Caco-2 (cell line): Measurements from ENCODE around the gene TSKS. TPM values are rescaled to one million over a fixed set of nuclear protein-coding genes. Genes with fewer than 3 reads are reported as not detected.

ENCODE experiments used
- BruUV-seq: library from RNA; stranded (reverse); fragments of 400-500 nt; replicated peaks from 2 replicates; lab custom pipeline; 2021; lab: Mats Ljungman, UMichigan
- CTCF ChIA-PET: fragments of 300-600 bp; sonication (Branson Sonifier 250); formaldehyde crosslinking; loops from one replicate; lab custom pipeline; 2022; ENCODE audit warnings: antibody characterized with exemption; lab: Charles Lee
- POLR2A ChIA-PET: fragments of 300-600 bp; sonication (Branson Sonifier 250); formaldehyde crosslinking; loops from one replicate; lab custom pipeline; 2022; ENCODE audit warnings: antibody characterized with exemption; lab: Charles Lee
- DNase-seq, 2 experiments: peaks; one replicate each; pipeline versions ENCODE4 v3.0.0 to v3.0.0-alpha.2; 2020 to 2022
- H3K27me3 ChIP-seq: replicated peaks from 2 replicates; pipeline ENCODE4 v1.6.0; 2011; ENCODE audit warnings: low read length; ENCODE audit not compliant: control insufficient read depth, insufficient read depth
- H3K36me3 ChIP-seq: 2 replicates; pipeline ENCODE4 v1.5.1; 2011; ENCODE audit warnings: low read length; ENCODE audit not compliant: control insufficient read depth, insufficient read depth
- H3K4me1 ChIP-seq: fragments of 250-450 bp; sonication (Bioruptor Pico); 2 replicates; pipeline ENCODE4 v1.5.1; 2020; ENCODE audit warnings: mild to moderate bottlenecking
- H3K4me3 ChIP-seq: 2 replicates; pipeline ENCODE4 v1.5.1; 2011; ENCODE audit warnings: low read depth, mild to moderate bottlenecking, control low read depth, low read length
- H3K9me3 ChIP-seq: fragments of 250-450 bp; sonication (Bioruptor Pico); 2 replicates; pipeline ENCODE4 v1.5.1; 2020; ENCODE audit warnings: mild to moderate bottlenecking, moderate library complexity
- H3K27ac Mint-ChIP-seq: one replicate; pipeline ENCODE4 v1.8.0; 2022; ENCODE audit warnings: mixed read lengths; ENCODE audit not compliant: unreplicated experiment
- H3K27me3 Mint-ChIP-seq: one replicate; pipeline ENCODE4 v1.8.0; 2022; ENCODE audit warnings: mixed read lengths; ENCODE audit not compliant: insufficient read depth, unreplicated experiment
- H3K36me3 Mint-ChIP-seq: one replicate; pipeline ENCODE4 v1.8.0; 2022; ENCODE audit warnings: mild to moderate bottlenecking, mixed read lengths; ENCODE audit not compliant: insufficient read depth, unreplicated experiment
- H3K4me1 Mint-ChIP-seq: one replicate; pipeline ENCODE4 v1.8.0; 2022; ENCODE audit warnings: low read depth, mixed read lengths; ENCODE audit not compliant: unreplicated experiment
- H3K4me3 Mint-ChIP-seq: one replicate; pipeline ENCODE4 v1.8.0; 2022; ENCODE audit warnings: mild to moderate bottlenecking, moderate library complexity, mixed read lengths; ENCODE audit not compliant: unreplicated experiment
- H3K9me3 Mint-ChIP-seq: one replicate; pipeline ENCODE4 v1.8.0; 2022; ENCODE audit warnings: mixed read lengths; ENCODE audit not compliant: unreplicated experiment
- CTCF ChIP-seq, 2 experiments: fragments of 200-600 bp in 1 of 2; IDR thresholded peaks; 1 replicate in 1 of 2; 2 replicates in 1 of 2; pipeline versions ENCODE4 v1.5.1 to v1.8.0; 2011 to 2022; ENCODE audit warnings: antibody characterized with exemption in 1 of 2, control low read depth in 1 of 2, inconsistent platforms in 1 of 2, low read depth in 1 of 2, low read length in 1 of 2, mild to moderate bottlenecking in 1 of 2, moderate library complexity in 1 of 2; ENCODE audit not compliant: insufficient read depth in 1 of 2, severe bottlenecking in 1 of 2, unreplicated experiment in 1 of 2
- intact Hi-C: fragments of 100-400 bp; cut with micrococcal nuclease; formaldehyde crosslinking; loops from one replicate; pipeline ENCODE4 v1.10.0; 2022; ENCODE audit not compliant: unreplicated experiment
- total RNA-seq: library from RNA; stranded (reverse); gene quantifications from 2 replicates; pipeline ENCODE4 v1.2.3, GENCODE V29; 2022

TSKS gene
- total RNA-seq, 1 experiment from 2014 or later = not detected

GRCh38 chr19:49773663-49774350 is 10.7 kb upstream of the TSKS start:
- Mint-ChIP-seq H3K27me3 (no peaks in the 10 kb centered on the region), H3K4me3 (no peak overlapping the region), H3K4me1 (peaks cover 14% of the 10 kb centered on the region), H3K36me3 (peaks cover 27% of the 10 kb centered on the region), H3K9me3 (no peaks in the 10 kb centered on the region), H3K27ac (no peak overlapping the region)
- Histone ChIP-seq H3K27me3 (no peaks in the 10 kb centered on the region), H3K9me3 (no peaks in the 10 kb centered on the region), H3K4me3 (no peak overlapping the region), H3K36me3 (no peaks in the 10 kb centered on the region), H3K4me1 (peaks cover 16% of the 10 kb centered on the region)
- no peak for DNase-seq
- BruUV-seq = no TSS peak
- intact Hi-C loops = no loop called here
- ChIA-PET POLR2A (no interaction called here), CTCF (no interaction called here)
- TF ChIP-seq CTCF (IDR thresholded peaks at IDR 0.05; ENCODE audit: insufficient read depth in 1 of 2, low read depth in 1 of 2, low read length in 1 of 2, severe bottlenecking in 1 of 2, unreplicated experiment in 1 of 2) = no peak

DNA sequence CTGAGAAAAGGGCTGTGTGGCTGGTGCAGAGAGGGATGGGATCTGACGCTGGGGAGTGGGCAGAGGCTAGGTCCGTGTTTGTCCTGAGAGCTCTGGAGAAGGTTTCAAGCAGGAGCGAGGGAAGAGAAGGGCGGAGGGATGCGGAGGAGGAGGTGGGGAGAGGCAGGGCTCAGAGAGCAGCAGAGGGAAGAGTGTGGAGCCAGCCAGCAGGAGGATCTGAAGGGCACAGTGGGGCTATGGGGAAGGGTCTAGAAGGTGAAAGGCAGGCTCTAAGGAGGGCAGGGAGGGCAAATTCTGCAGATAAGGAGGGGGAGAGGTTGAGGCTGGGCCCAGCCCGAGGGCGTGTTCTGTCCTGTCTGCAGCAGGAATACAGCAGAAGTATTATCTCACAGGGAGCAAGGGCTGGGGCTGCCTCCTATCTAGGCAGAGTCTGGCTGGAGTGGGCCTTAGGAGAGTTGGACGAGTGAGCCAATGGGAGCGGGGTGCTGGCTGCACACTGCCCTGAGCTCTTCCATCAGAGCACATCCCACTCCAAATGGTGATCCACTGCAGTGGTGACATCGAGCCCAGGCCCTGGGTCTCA is 9.8 kb upstream of the TSKS start:
- Mint-ChIP-seq H3K27me3 (no peaks in the 10 kb centered on the region), H3K27ac (peak overlapping the region; percentile 7), H3K36me3 (peaks cover 30% of the 10 kb centered on the region), H3K9me3 (no peaks in the 10 kb centered on the region), H3K4me3 (no peak overlapping the region), H3K4me1 (peaks cover 21% of the 10 kb centered on the region)
- Histone ChIP-seq H3K4me3 (no peak overlapping the region), H3K27me3 (no peaks in the 10 kb centered on the region), H3K4me1 (peaks cover 18% of the 10 kb centered on the region), H3K9me3 (no peaks in the 10 kb centered on the region), H3K36me3 (no peaks in the 10 kb centered on the region)
- intact Hi-C loops = no loop called here
- ChIA-PET CTCF (no interaction called here), POLR2A (no interaction called here)
- peak in 1 of 2 experiments; percentile 57 for DNase-seq
- no peak for TF ChIP-seq CTCF (IDR thresholded peaks at IDR 0.05; ENCODE audit: insufficient read depth in 1 of 2, low read depth in 1 of 2, low read length in 1 of 2, severe bottlenecking in 1 of 2, unreplicated experiment in 1 of 2)
- no TSS peak for BruUV-seq

DNA sequence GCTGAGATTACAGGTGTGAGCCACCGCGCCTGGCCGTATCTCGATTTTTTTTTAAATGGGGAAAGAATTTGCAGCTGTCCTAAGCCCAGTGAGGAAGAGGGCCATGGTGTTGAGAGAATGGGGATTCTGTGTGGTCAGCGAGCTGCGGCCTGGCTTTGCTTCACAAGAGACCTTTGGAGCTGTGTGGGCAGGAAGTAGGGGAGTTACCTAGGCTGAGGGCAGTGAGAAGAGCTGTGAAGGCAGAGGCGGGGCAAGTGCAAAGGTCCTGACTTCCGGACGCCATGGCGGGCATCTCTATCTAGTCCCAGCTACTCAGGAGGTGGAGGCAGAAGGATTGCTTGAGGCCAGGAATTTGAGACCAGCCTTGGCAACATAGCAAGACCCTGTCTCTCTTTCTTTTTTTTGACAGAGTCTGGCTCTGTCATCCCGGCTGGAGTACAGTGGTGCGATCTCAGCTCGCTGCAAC is 8.6 kb upstream of the TSKS start:
- Mint-ChIP-seq H3K9me3 (no peaks in the 10 kb centered on the region), H3K27me3 (no peaks in the 10 kb centered on the region), H3K4me3 (no peak overlapping the region), H3K27ac (no peak overlapping the region), H3K4me1 (peaks cover 29% of the 10 kb centered on the region), H3K36me3 (peaks cover 41% of the 10 kb centered on the region)
- H3K4me1 ChIP-seq = peaks cover 22% of the 10 kb centered on the region
- no TSS peak for BruUV-seq
- no peak overlapping the region for H3K4me3 ChIP-seq
- H3K36me3 ChIP-seq = no peaks in the 10 kb centered on the region
- intact Hi-C loops = no loop called here
- H3K27me3 ChIP-seq = no peaks in the 10 kb centered on the region
- ChIA-PET CTCF (interaction anchor here (0.7 kb wide), 1 partner anchor 713 kb away, joined by 5 read pairs; no protein-coding TSS in a partner anchor), POLR2A (interaction anchor here (0.6 to 0.7 kb wide), 2 partner anchors 79 to 319 kb away, joined by 7 to 9 read pairs; no protein-coding TSS in a partner anchor)
- no peaks in the 10 kb centered on the region for H3K9me3 ChIP-seq
- no peak for TF ChIP-seq CTCF (IDR thresholded peaks at IDR 0.05; ENCODE audit: insufficient read depth in 1 of 2, low read depth in 1 of 2, low read length in 1 of 2, severe bottlenecking in 1 of 2, unreplicated experiment in 1 of 2)
- DNase-seq = peak in 1 of 2 experiments; percentile 55
